HCT116 (cell line): ENCODE data around the gene POC1A. TPM values are rescaled to one million over a fixed set of nuclear protein-coding genes. Genes with fewer than 3 reads are reported as not detected.

Experiments used
- ATAC-seq: fragments of 200-7000 bp; cut with Tn5 transposase; 2 replicates; pipeline ENCODE4 v1.9.1; 2020; ENCODE audit warnings: mild to moderate bottlenecking, moderate library complexity
- BruUV-seq: library from RNA; stranded (reverse); fragments of 400-500 nt; replicated peaks from 2 replicates; lab custom pipeline; 2021; lab: Mats Ljungman, UMichigan
- CTCF ChIA-PET: fragments of 300-600 bp; sonication (Branson Sonifier 250); formaldehyde crosslinking; loops from one replicate; lab custom pipeline; 2021; ENCODE audit warnings: antibody characterized with exemption; lab: Charles Lee
- POLR2A ChIA-PET: fragments of 300-600, 350-600 bp; sonication (Branson Sonifier 250); formaldehyde crosslinking; loops from one replicate; lab custom pipeline; 2021; ENCODE audit warnings: antibody characterized with exemption; lab: Charles Lee
- RAD21 ChIA-PET, 2 experiments: fragments of 300-600 bp; sonication (Branson Sonifier 250); formaldehyde crosslinking; loops; one replicate each; lab custom pipeline; 2023; ENCODE audit warnings: low total read pairs in 2 of 2; ENCODE audit not compliant: uncharacterized antibody in 2 of 2, unreplicated experiment in 2 of 2, low non-redundant PET in 1 of 2; lab: Charles Lee
- DNase-seq: peaks from one replicate; pipeline ENCODE4 v3.0.0-alpha.2; 2010; ENCODE audit warnings: low read depth, low spot score
- H2AFZ ChIP-seq: fragments of 200-600 bp; shearing (Covaris generic), sonication (generic); 2 replicates; pipeline ENCODE4 v1.6.1; 2017; ENCODE audit warnings: low read depth, mixed run types, mixed read lengths, antibody characterized with exemption, low read length; ENCODE audit not compliant: poor library complexity, severe bottlenecking
- H3K27ac ChIP-seq: 2 replicates; pipeline ENCODE4 v1.5.1; 2012; ENCODE audit warnings: low read depth, low read length
- H3K27me3 ChIP-seq: fragments of 200-600 bp; sonication (generic); 2 replicates; pipeline ENCODE4 v1.6.1; 2016; ENCODE audit warnings: mixed run types, low read length, mixed read lengths; ENCODE audit not compliant: insufficient read depth
- H3K36me3 ChIP-seq, 2 experiments: fragments of 200-500 bp in 1 of 2; fragments of 200-600 bp in 1 of 2; sonication (Bioruptor generic) in 1 of 2; sonication (generic) in 1 of 2; 2 replicates each; pipeline versions ENCODE4 v1.5.1 to v1.6.1; 2014 to 2016; ENCODE audit warnings: low read length in 2 of 2, inconsistent platforms in 1 of 2, mixed read lengths in 1 of 2, mixed run types in 1 of 2; ENCODE audit not compliant: insufficient read depth in 2 of 2, control insufficient read depth in 1 of 2
- H3K4me1 ChIP-seq, 2 experiments: fragments of 200-600 bp in 1 of 2; sonication (generic) in 1 of 2; 2 replicates each; pipeline versions ENCODE4 v1.5.1 to v1.6.1; 2012 to 2017; ENCODE audit warnings: low read length in 2 of 2, inconsistent platforms in 1 of 2, mild to moderate bottlenecking in 1 of 2, mixed read lengths in 1 of 2, mixed run types in 1 of 2, moderate library complexity in 1 of 2; ENCODE audit not compliant: insufficient read depth in 2 of 2, control insufficient read depth in 1 of 2
- H3K4me2 ChIP-seq: fragments of 200-600 bp; sonication (generic); 2 replicates; pipeline ENCODE4 v1.6.1; 2017; ENCODE audit warnings: mixed run types, low read length, mixed read lengths
- H3K4me3 ChIP-seq, 2 experiments: fragments of 200-600 bp in 1 of 2; sonication (generic) in 1 of 2; replicated peaks in 1 of 2; 2 replicates each; pipeline ENCODE4 v1.5.1; 2011 to 2016; ENCODE audit warnings: low read length in 2 of 2, control low read depth in 1 of 2, low read depth in 1 of 2, mild to moderate bottlenecking in 1 of 2, mixed read lengths in 1 of 2, mixed run types in 1 of 2
- H3K79me2 ChIP-seq: fragments of 200-600 bp; sonication (generic); 2 replicates; pipeline ENCODE4 v1.6.1; 2017; ENCODE audit warnings: mild to moderate bottlenecking, mixed run types, low read length, moderate library complexity, mixed read lengths; ENCODE audit not compliant: insufficient read depth
- H3K9ac ChIP-seq: fragments of 200-600 bp; sonication (generic); 2 replicates; pipeline ENCODE4 v1.6.1; 2016; ENCODE audit warnings: low read length, mixed read lengths
- H3K9me2 ChIP-seq: fragments of 200-600 bp; sonication (generic), shearing (Covaris generic); 2 replicates; pipeline ENCODE4 v1.6.1; 2017; ENCODE audit warnings: mixed run types, mild to moderate bottlenecking, moderate library complexity; ENCODE audit not compliant: insufficient read depth
- H3K9me3 ChIP-seq, 2 experiments: fragments of 200-500 bp in 1 of 2; fragments of 200-600 bp in 1 of 2; sonication (Bioruptor generic) in 1 of 2; sonication (generic) in 1 of 2; 2 replicates each; pipeline ENCODE4 v1.6.1; 2014 to 2017; ENCODE audit warnings: low read length in 2 of 2, mixed read lengths in 2 of 2, inconsistent platforms in 1 of 2, low read depth in 1 of 2, mild to moderate bottlenecking in 1 of 2, mixed run types in 1 of 2, moderate library complexity in 1 of 2; ENCODE audit not compliant: control insufficient read depth in 1 of 2, insufficient read depth in 1 of 2
- H4K20me1 ChIP-seq: fragments of 200-600 bp; sonication (generic), shearing (Covaris generic); 2 replicates; pipeline ENCODE4 v1.6.1; 2017; ENCODE audit warnings: mixed run types, mild to moderate bottlenecking, moderate library complexity; ENCODE audit not compliant: insufficient read depth
- CBX3 ChIP-seq: IDR thresholded peaks from 2 replicates; pipeline ENCODE4 v1.6.1; 2012; ENCODE audit warnings: low read depth
- CEBPB ChIP-seq: IDR thresholded peaks from 2 replicates; pipeline ENCODE4 v1.6.1; 2012; ENCODE audit warnings: low read depth
- ELF1 ChIP-seq: IDR thresholded peaks from 2 replicates; pipeline ENCODE4 v1.6.1; 2012; ENCODE audit warnings: low read depth, borderline replicate concordance
- EZH2 ChIP-seq: fragments of 200-600 bp; sonication (generic); IDR thresholded peaks from 2 replicates; pipeline ENCODE4 v1.6.1; 2017; ENCODE audit warnings: antibody characterized with exemption, mixed run types
- EZH2phosphoT487 ChIP-seq: fragments of 200-600 bp; IDR thresholded peaks from 2 replicates; pipeline ENCODE4 v1.6.1; 2018; ENCODE audit warnings: antibody characterized with exemption, borderline replicate concordance
- FOSL1 ChIP-seq: IDR thresholded peaks from 2 replicates; pipeline ENCODE4 v1.6.1; 2012; ENCODE audit warnings: low read depth
- RAD21 ChIP-seq: IDR thresholded peaks from 2 replicates; pipeline ENCODE4 v1.6.1; 2012; ENCODE audit warnings: low read depth, mild to moderate bottlenecking
- REST ChIP-seq: IDR thresholded peaks from 2 replicates; pipeline ENCODE4 v1.6.1; 2012; ENCODE audit warnings: low read depth
- SIN3A ChIP-seq: IDR thresholded peaks from 2 replicates; pipeline ENCODE4 v1.6.1; 2012; ENCODE audit warnings: low read depth
- SP1 ChIP-seq: IDR thresholded peaks from 2 replicates; pipeline ENCODE4 v1.6.1; 2012; ENCODE audit warnings: low read depth
- SRF ChIP-seq: IDR thresholded peaks from 2 replicates; pipeline ENCODE4 v1.6.1; 2012; ENCODE audit warnings: low read depth
- TCF7L2 ChIP-seq: IDR thresholded peaks from 2 replicates; pipeline ENCODE4 v1.7.0; 2011; ENCODE audit warnings: borderline replicate concordance, inconsistent platforms; ENCODE audit not compliant: insufficient read depth, insufficient read length; ENCODE audit errors: extremely low read depth
- ZNF274 ChIP-seq: fragments of 200-500 bp; sonication (Bioruptor generic); IDR thresholded peaks from 2 replicates; pipeline ENCODE4 v1.6.1; 2014; ENCODE audit warnings: mild to moderate bottlenecking, low read depth, low read length, inconsistent platforms
- intact Hi-C: fragments of 100-400 bp; cut with micrococcal nuclease; formaldehyde crosslinking; loops from 2 replicates; pipeline ENCODE4 v1.10.0; 2022
- total RNA-seq: library from RNA; stranded (reverse); gene quantifications from one replicate; pipeline ENCODE4 v1.2.1, GENCODE V29; 2021; ENCODE audit not compliant: unreplicated experiment
- TF ChIP-seq, protein P1 (sequence below): IDR thresholded peaks from 2 replicates; pipeline ENCODE4 v1.6.1; 2012
- TF ChIP-seq, protein P2 (sequence below): IDR thresholded peaks from 2 replicates; pipeline ENCODE4 v1.6.1; 2012

Gene POC1A
- total RNA-seq, 1 experiment from 2014 or later: 34.0 TPM

- Histone ChIP-seq H2AFZ (no peak overlapping the region), H3K9me3 (no peaks in the 10 kb centered on the region), H3K4me2 (no peak overlapping the region), H3K4me3 (no peak overlapping the region), H3K9me2 (no peaks in the 10 kb centered on the region), H3K79me2 (no peaks in the 10 kb centered on the region), H3K27me3 (no peaks in the 10 kb centered on the region), H4K20me1 (no peaks in the 10 kb centered on the region), H3K9ac (no peak overlapping the region), H3K4me1 (peaks cover 5 to 32% of the 10 kb centered on the region in 2 experiments), H3K36me3 (no peaks in the 10 kb centered on the region), H3K27ac (no peak overlapping the region)
- no TSS peak for BruUV-seq
- RAD21 ChIA-PET: interaction anchor here in 1 of 2 experiments (1.0 kb wide), 1 partner anchor 13 kb away, joined by 3 read pairs; no protein-coding TSS in a partner anchor
- TF ChIP-seq FOSL1: no peak
- TF ChIP-seq TCF7L2: no peak
- no peak for TF ChIP-seq RAD21
- TF ChIP-seq SRF: no peak
- TF ChIP-seq SP1: no peak
- TF ChIP-seq REST: no peak
- TF ChIP-seq, protein P1, sequence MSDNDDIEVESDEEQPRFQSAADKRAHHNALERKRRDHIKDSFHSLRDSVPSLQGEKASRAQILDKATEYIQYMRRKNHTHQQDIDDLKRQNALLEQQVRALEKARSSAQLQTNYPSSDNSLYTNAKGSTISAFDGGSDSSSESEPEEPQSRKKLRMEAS: no peak
- no peak for TF ChIP-seq CBX3
- TF ChIP-seq EZH2phosphoT487: no peak
- TF ChIP-seq EZH2: no peak
- TF ChIP-seq ELF1: no peak
- TF ChIP-seq, protein P2, sequence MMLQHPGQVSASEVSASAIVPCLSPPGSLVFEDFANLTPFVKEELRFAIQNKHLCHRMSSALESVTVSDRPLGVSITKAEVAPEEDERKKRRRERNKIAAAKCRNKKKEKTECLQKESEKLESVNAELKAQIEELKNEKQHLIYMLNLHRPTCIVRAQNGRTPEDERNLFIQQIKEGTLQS: no peak
- TF ChIP-seq SIN3A: no peak
- TF ChIP-seq ZNF274: no peak
- no peak for TF ChIP-seq CEBPB
- DNase-seq (no peak), ATAC-seq (no peak)
- POLR2A ChIA-PET: interaction anchor here (0.6 to 1.2 kb wide), 2 partner anchors 13 to 88 kb away, joined by 3 to 5 read pairs; no protein-coding TSS in a partner anchor
- intact Hi-C loops: no loop called here
- CTCF ChIA-PET: interaction anchor here (1.0 to 1.4 kb wide), 4 partner anchors 12 to 130 kb away, joined by 3 to 4 read pairs (median 4); no protein-coding TSS in a partner anchor
Measured at GRCh38 chr3:52040600-52040999, 113.6 kb downstream of the POC1A start.
